Activated T-helper 1 cell treated with Interleukin-2 at 50 U/mL for 16 hours (primary cell): ENCODE results near the gene TICRR.
"Not testable (repeated sequence)": the region's sequence is repeated elsewhere in the genome, so short reads cannot be mapped to it uniquely, and the experiment has no call there.

Experiments used
- DNase-seq: peaks from one replicate; pipeline ENCODE4 v3.0.0-alpha.2; 2020; ENCODE audit warnings: low read depth

Gene TICRR

GRCh38 chr15:89566181-89566580 is 9.1 kb upstream of the TICRR start:
- DNase-seq: no peak

- no peak for DNase-seq
Observed at GRCh38 chr15:89566621-89567294, 8.5 kb upstream of the TICRR start.

GRCh38 chr15:89569090-89569745 is 6.1 kb upstream of the TICRR start:
- no peak for DNase-seq

DNA sequence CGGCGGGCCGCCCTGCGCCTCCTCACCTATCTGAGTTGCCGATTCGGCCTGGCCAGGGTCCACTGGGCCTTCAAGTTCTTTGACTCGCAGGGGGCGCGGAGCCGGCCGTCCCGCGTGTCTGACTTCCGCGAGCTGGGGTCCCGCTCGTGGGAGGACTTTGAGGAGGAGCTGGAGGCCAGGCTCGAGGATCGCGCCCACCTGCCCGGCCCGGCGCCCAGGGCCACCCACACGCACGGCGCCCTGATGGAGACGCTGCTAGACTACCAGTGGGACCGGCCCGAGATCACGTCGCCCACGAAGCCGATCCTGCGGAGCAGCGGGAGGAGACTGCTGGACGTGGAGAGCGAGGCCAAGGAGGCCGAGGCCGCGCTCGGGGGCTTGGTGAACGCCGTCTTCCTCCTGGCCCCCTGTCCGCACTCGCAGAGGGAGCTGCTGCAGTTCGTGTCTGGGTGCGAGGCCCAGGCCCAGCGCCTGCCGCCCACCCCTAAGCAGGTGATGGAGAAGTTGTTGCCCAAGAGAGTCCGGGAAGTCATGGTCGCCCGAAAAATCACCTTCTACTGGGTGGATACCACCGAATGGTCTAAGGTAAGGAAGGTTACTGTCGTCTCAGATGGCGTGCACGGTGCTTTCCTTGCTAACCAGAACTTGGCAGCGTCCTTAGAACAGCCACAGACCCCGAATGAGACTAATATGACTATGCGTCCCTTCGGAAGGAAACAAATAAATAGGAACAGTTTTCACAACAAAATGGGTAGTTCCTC is 567 bp downstream of the TICRR start:
- DNase-seq: no peak

DNA sequence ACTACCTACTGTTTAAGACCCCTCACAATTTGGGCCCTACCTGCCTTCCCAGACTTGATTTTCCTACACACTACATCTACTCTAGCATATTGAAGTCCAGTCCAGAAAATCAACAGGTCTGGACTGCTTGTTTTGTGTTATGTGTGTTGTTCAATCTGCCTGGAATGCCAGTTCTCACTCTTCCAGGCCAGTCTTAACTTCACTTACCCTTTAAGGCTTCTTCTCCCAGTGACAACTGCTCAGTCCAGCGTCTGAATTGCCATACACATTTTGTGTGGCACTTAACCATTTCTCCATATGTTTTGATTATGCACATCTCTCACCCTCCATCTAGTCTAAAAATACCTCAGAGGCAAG is 1.1 kb downstream of the TICRR start:
- no peak for DNase-seq

DNA sequence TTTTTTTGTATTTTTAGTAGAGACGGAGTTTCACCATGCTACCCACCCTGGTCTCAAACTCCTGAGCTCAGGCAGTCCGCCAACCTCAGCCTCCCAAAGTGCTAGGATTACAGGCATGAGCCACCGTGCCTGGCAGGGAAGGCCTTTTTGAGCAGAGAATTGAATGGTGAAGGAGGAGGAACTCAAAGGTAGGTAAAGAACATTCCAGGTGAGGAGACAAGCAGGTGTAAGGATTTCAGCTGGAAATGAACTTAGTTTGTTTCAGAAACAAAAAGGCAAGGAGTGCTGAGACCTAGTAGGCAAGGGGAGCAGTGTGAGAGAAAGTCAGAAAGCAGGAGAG is 2.5 kb downstream of the TICRR start:
- no peak for DNase-seq

DNA sequence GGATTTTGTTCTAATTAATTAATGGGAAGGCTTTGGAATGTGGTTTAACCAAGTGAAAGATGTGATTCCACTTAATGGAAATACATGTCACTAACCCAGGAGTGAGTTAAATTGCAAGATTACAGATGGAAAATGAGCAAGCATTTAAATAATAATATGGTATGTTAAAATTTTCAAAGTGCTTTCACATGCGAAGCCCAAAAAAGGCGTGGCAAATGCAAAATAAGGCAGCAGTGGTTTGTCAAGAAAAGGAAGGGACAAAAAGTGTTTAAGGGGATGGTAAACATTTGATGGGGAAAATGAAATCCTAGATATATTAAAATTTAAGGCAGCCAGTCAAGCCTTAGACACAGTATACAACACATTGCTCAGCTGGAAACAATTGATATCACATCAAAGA is 2.9 kb downstream of the TICRR start:
- DNase-seq: no peak

DNA sequence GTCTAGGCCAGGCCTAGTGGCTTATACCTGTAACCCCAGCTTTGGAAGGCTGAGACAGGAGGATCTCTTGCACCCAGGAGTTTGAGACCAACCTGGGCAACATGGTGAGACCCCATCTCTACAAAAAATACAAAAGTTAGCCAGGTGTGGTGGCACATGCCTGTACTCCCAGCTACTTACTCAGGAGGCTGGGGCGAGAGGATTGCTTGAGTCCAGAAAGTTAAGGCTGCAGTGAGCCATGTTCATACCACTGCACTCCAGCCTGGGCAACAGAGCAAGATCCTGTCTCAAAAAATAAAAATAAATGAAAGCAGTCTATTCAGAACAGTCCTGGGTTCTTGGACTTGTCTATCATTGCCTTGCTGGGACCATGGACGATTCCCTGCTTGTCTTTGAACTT is 5.5 kb downstream of the TICRR start:
- not testable (repeated sequence) for DNase-seq

DNA sequence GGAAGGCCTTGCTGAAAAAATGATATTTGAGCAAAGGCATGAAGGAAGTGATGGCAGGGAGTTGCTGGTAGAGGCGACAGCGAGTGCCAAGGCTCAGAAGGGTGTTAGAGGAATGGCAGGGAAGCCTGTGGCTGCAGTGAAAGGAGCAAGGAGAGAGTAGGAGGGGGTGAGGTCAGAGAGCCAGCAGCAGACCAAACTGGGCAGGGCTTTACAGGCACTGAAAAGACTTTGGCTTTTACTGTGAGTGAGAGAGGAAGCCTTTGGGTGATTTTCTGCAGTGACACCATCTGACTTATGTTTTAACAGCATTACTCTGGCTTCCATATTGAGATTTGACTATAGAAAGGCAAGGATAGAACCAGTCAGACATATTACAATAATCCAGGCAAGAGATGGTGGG is 11.4 kb downstream of the TICRR start:
- no peak for DNase-seq

DNA sequence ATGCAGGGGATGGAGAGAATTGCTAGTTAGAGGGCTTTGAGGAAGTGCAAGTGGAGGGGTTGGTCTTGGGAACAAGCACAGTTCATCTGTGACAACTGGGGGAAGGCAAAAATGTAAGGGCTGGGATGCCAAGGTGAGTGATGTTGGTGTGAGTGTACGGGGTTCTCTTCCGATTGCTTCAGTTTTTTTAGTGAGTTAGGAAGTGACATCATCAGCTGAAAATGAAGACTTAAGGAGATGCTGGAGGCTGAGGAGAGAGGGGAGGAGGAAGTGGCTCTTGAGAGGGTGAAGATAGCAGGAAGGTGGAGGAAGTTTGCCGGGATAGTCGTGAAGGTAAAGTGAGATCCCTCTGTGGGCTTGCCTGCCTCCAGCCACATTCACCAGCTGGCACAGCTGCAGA is 12.7 kb downstream of the TICRR start:
- DNase-seq: no peak

DNA sequence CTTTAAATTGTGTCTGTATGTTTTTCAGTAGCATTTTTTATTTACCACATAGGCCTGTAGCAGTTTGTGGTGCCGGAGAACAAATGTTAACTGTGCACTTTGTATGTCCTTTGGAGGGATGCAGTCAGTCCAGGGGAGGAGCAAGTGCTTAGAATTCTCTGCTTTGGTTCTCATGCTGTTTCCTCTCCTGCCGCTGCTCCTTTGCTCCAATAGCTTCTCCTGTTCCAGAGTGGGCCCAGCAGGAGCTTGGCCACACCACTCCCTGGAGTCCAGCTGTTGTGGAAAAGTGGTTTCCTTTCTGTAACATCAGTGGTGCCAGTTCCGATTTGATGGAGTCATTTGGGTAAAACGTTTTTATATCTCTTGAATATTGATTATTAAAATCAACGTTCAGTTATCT is 16.6 kb downstream of the TICRR start:
- DNase-seq: no peak

GRCh38 chr15:89593018-89593417 is 17.7 kb downstream of the TICRR start:
- DNase-seq: no peak

DNA sequence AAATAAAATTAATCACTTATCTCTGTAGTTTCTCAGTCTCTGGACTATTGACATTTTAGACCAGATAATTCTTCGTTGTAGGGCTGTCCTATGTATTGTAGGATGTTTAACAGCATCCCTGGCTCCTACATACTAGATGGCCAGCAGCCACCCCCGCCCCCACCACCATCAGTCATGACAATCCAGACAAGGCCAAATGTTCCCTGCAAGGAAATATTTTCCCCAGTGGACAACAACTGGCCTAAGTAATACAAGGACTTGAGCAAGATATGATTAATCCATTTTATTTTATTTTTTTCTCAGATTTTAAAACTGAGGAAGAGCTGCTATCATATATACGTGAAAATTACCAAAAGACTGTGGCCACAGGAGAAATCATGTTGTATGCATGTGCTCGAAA is 23.8 kb downstream of the TICRR start:
- DNase-seq: no peak

GRCh38 chr15:89611317-89611716 is 36.0 kb downstream of the TICRR start:
- DNase-seq: no peak

DNA sequence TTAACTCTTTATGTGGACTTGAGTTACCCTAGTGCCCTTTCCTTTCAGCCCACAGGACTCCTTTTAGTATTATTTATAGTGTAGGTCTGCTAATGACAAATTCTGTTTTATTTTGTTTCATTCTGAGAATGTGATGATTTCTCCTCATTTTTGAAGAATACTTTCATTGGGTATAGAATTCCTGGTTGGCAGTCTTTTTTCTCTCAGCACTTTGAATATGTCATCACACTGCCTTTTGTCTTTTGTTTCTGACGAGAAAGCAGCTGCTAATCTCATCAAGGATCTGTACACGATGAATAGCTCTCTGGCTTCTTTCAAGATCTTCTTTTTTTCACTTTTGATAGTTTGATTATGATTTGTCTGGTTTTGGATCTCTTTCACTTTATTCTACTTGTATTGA is 37.8 kb downstream of the TICRR start:
- DNase-seq: no peak

GRCh38 chr15:89614164-89614563 is 38.9 kb downstream of the TICRR start:
- no peak for DNase-seq

DNA sequence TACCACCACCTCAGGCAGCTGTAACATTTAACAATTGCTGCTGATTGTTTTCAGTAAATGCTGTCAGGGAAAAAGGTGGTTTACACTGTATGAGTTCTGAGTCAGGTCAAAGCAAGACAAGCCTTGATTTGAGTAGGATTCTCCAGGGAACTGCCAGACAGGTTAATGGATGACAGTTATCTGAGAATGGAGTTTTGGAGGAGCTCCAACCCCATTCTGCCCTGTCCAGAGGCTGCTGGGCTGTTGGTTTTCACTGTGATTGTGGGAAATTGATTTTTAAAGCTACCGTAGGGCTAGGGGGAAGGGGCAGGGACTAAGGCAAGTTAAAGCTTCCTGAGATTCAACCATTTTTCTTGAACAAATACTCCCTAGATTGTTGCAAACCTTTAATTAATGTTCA is 39.9 kb downstream of the TICRR start:
- DNase-seq: no peak

DNA sequence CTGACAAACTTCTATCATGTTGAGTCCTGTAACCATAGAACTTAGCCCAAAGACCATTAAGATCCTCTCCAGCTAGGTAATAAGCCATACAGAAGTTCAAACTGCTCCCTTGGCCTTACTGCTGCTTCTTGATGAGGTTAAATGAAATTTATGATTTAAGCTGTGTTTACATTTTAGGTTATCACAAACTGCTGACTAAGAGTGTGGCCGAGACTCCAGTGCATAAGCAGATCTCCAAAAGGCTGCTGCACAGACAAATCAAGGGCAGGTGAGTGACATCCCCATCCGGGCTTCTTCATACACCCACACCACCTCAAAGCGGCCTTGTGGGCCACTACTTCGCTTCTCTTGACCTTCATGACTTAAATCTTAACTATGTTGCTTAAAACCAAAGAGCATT is 41.0 kb downstream of the TICRR start:
- no peak for DNase-seq

GRCh38 chr15:89621547-89621946 is 46.3 kb downstream of the TICRR start:
- DNase-seq: no peak

DNA sequence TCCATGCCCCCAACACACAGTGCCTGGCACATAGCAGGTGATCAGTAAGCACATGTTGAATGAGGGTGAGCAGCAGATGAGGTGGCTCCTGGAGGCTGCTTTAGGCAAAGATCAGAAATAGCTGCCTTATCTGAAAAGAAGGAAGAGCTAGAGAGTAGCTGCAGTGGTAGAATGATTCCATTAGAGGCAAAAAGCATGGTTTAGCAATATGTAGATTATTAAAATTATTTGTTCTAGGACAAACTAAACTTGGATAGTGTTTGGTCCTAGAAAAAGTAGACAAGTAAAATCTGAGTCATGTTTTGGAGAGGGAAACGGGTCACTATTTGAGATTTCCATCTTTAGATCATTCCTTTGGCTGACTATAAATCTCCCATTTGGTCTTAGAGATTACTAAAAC is 47.9 kb downstream of the TICRR start:
- no peak for DNase-seq

DNA sequence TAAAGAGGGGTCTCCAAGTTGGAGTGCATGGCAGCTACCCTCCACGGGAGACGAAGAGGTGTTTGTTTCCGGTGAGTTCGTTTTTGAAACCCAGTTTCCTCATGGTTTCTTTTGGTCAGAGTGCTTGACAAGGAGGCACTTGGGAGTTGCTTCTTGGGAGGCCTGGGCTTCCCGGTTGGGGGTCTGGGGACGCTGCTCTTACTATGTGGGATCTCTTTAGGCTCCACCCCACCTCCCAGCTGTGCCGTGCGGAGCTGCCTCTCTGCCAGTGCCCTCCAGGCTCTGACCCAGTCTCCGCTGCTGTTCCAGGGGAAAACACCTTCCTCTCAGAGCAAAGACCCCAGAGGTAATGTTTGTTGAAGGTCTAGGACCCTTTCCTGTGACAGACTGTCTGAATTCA is 50.4 kb downstream of the TICRR start:
- no peak for DNase-seq

DNA sequence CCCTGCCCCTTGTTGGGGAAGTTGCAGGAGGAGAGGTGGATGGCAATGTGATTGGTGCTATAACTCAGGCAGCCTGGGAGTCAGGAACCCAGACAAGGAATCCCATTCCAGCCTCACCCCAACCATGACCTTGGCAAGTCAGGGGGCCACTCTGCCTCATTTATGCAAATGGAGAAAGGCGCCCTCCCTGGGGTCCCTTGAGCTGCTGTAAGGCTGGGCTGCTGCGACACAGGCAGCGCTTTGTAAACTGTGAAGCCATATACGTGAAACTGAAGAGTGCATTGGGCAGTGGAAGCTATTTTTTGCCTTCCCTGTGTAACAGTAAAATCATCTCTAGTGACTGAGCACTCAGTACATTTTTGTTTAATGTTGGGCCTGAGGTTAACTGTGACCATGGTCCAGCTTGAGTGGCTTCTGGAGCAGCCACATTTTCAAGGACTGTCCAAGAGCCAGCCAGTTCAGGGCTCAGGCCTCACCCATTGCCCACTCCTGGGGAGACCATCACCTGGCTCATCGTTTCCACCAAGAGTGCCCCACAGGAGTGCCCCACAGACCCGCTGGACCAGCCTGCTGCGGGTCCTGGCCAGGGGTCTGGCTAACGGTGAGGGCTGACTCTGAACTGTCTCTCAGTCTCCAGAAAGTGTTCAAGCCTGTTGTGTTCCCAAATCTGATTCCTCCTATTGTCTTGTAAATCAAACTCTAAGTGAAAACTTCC is 52.1 kb downstream of the TICRR start:
- DNase-seq: no peak

- no peak for DNase-seq
Observed at GRCh38 chr15:89628301-89628700, 53.0 kb downstream of the TICRR start.
